Brain microvascular endothelial cell (primary cell): Measurements from ENCODE around the gene MYO18B.

Experiments used
- DNase-seq: peaks from one replicate; pipeline ENCODE4 v3.0.0-alpha.2; 2020
- H3K27ac ChIP-seq: fragments of 250-450 bp; sonication (Bioruptor Pico); 2 replicates; pipeline ENCODE4 v1.5.1; 2020; ENCODE audit warnings: mild to moderate bottlenecking, moderate library complexity
- H3K27me3 ChIP-seq: fragments of 250-450 bp; sonication (Bioruptor Pico); replicated peaks from 2 replicates; pipeline ENCODE4 v1.5.1; 2020; ENCODE audit warnings: mild to moderate bottlenecking
- H3K36me3 ChIP-seq: fragments of 250-450 bp; sonication (Bioruptor Pico); replicated peaks from 2 replicates; pipeline ENCODE4 v1.5.1; 2020; ENCODE audit warnings: mild to moderate bottlenecking
- H3K4me3 ChIP-seq: 2 replicates; pipeline ENCODE4 v1.5.1; 2011; ENCODE audit warnings: low read depth, mild to moderate bottlenecking, control low read depth, low read length, moderate library complexity
- CTCF ChIP-seq: IDR thresholded peaks from 2 replicates; pipeline ENCODE4 v1.5.1; 2011; ENCODE audit warnings: low read depth, mild to moderate bottlenecking, moderate library complexity, low read length, control low read depth, inconsistent platforms; ENCODE audit errors: missing control alignments
- in situ Hi-C: cut with HindIII; loops from 2 replicates; pipeline ENCODE4 v1.10.0; 2017; ENCODE audit warnings: low sequenced_read_pairs, low pct_ligation_motif_present

MYO18B gene

GRCh38 chr22:25875461-25875860 is 133.5 kb downstream of the MYO18B start:
- in situ Hi-C loops = no loop called here
- no peak overlapping the region for H3K27ac ChIP-seq
- no peaks in the 10 kb centered on the region for H3K36me3 ChIP-seq
- no peak for TF ChIP-seq CTCF
- H3K4me3 ChIP-seq = no peak overlapping the region
- no peak for DNase-seq
- H3K27me3 ChIP-seq = no peaks in the 10 kb centered on the region

- no peak for DNase-seq
- no peaks in the 10 kb centered on the region for H3K36me3 ChIP-seq
These were observed 134.9 kb downstream of the MYO18B start for GRCh38 chr22:25876871-25877270.

GRCh38 chr22:25878933-25879332 is 136.9 kb downstream of the MYO18B start:
- Histone ChIP-seq H3K27ac (no peak overlapping the region), H3K36me3 (no peaks in the 10 kb centered on the region), H3K27me3 (no peaks in the 10 kb centered on the region), H3K4me3 (no peak overlapping the region)
- DNase-seq = no peak
- no peak for TF ChIP-seq CTCF
- in situ Hi-C loops = no loop called here

More at GRCh38 chr22:25876871-25877270, 134.9 kb downstream of the MYO18B start:
- H3K4me3 ChIP-seq = no peak overlapping the region
- H3K27me3 ChIP-seq = no peaks in the 10 kb centered on the region
- H3K27ac ChIP-seq = no peak overlapping the region
- in situ Hi-C loops = no loop called here
- TF ChIP-seq CTCF = no peak

- H3K27ac ChIP-seq = no peak overlapping the region
- in situ Hi-C loops = no loop called here
- no peak overlapping the region for H3K4me3 ChIP-seq
- H3K27me3 ChIP-seq = no peaks in the 10 kb centered on the region
- TF ChIP-seq CTCF = no peak
- no peak for DNase-seq
- H3K36me3 ChIP-seq = no peaks in the 10 kb centered on the region
These were observed 138.5 kb downstream of the MYO18B start for GRCh38 chr22:25880524-25880923.

- DNase-seq = no peak
- no peak for TF ChIP-seq CTCF
These were observed 139.3 kb downstream of the MYO18B start for GRCh38 chr22:25881210-25881755.

GRCh38 chr22:25882360-25882759 is 140.4 kb downstream of the MYO18B start:
- no peak for TF ChIP-seq CTCF
- Histone ChIP-seq H3K27ac (no peak overlapping the region), H3K4me3 (no peak overlapping the region), H3K36me3 (no peaks in the 10 kb centered on the region), H3K27me3 (no peaks in the 10 kb centered on the region)
- DNase-seq = no peak
- in situ Hi-C loops = no loop called here

More at GRCh38 chr22:25881210-25881755, 139.3 kb downstream of the MYO18B start:
- Histone ChIP-seq H3K27me3 (no peaks in the 10 kb centered on the region), H3K4me3 (no peak overlapping the region), H3K36me3 (no peaks in the 10 kb centered on the region), H3K27ac (no peak overlapping the region)
- in situ Hi-C loops = no loop called here
